ENCODE data around the gene NTN1. TPM values are rescaled to one million over a fixed set of nuclear protein-coding genes. Genes with fewer than 3 reads are reported as not detected.

The NTN1 gene
- total RNA-seq, 1 experiment from 2014 or later: 4.2 TPM

DNA sequence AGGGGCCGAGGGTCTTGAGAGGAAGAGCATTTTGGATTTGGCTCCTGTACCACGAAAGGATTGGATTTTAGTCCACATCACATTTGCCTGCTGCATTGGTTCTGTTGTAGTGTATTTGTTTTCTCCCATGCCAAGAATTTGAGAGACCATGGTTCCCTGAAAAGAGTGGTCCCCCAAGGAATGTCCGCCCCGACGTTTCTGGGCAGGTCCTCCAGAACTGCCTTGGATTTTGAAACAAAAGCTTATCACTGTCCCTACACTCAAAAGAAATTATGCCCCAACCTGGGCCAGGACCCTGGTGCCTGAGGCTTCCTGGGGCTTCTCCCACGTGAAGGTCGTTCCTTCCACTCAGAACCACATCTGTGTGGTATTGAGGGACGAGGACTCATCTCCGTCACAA is 10.8 kb downstream of the NTN1 start:
- POLR2A ChIA-PET: no interaction called here
- no peak overlapping the region for H3K9ac ChIP-seq (ENCODE audit: low read length)

GRCh38 chr17:9032583-9032982 is 11.3 kb downstream of the NTN1 start:
- TF ChIP-seq, protein P1, sequence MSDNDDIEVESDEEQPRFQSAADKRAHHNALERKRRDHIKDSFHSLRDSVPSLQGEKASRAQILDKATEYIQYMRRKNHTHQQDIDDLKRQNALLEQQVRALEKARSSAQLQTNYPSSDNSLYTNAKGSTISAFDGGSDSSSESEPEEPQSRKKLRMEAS (IDR thresholded peaks at IDR 0.05): no peak
- no peak for TF ChIP-seq CBX3 (IDR thresholded peaks at IDR 0.05; ENCODE audit: low read depth)
- no peak overlapping the region for H3K9ac ChIP-seq (ENCODE audit: low read length)
- no peaks in the 10 kb centered on the region for H3K79me2 ChIP-seq (ENCODE audit: insufficient read depth, low read length)
- H3K9me2 ChIP-seq (ENCODE audit: insufficient read depth): no peaks in the 10 kb centered on the region
- no peaks in the 10 kb centered on the region for H3K27me3 ChIP-seq (ENCODE audit: insufficient read depth, low read length)
- H3K4me1 ChIP-seq (ENCODE audit: control insufficient read depth in 1 of 2, insufficient read depth in 2 of 2, low read length in 2 of 2): peaks cover 7 to 19% of the 10 kb centered on the region in 2 experiments; a peak in 3 of 4 replicates
- DNase-seq (ENCODE audit: low read depth, low spot score): no peak
- H3K9me3 ChIP-seq (ENCODE audit: control insufficient read depth in 1 of 2, insufficient read depth in 1 of 2, low read depth in 1 of 2, low read length in 2 of 2): no peaks in the 10 kb centered on the region
- CTCF ChIA-PET: no interaction called here
- no peak overlapping the region for H3K27ac ChIP-seq (ENCODE audit: low read depth, low read length)
- RAD21 ChIA-PET (ENCODE audit: low non-redundant PET in 1 of 2, low total read pairs in 2 of 2, uncharacterized antibody in 2 of 2, unreplicated experiment in 2 of 2): no interaction called here
- no peak overlapping the region for H3K4me2 ChIP-seq (ENCODE audit: low read length)
- no peak overlapping the region for H3K4me3 ChIP-seq (replicated peaks in 1 of 2; ENCODE audit: low read depth in 1 of 2, low read length in 2 of 2)
- intact Hi-C loops (cut with micrococcal nuclease): no loop called here
- H3K36me3 ChIP-seq (ENCODE audit: control insufficient read depth in 1 of 2, insufficient read depth in 2 of 2, low read length in 2 of 2): no peaks in the 10 kb centered on the region
- POLR2A ChIA-PET: no interaction called here
- no peak overlapping the region for H2AFZ ChIP-seq (ENCODE audit: low read depth, low read length, poor library complexity, severe bottlenecking)
- no peak for ATAC-seq
- BruUV-seq (replicated peaks): no TSS peak
- H4K20me1 ChIP-seq (ENCODE audit: insufficient read depth): no peaks in the 10 kb centered on the region

More for the DNA sequence above, 10.8 kb downstream of the NTN1 start:
- no peak for ATAC-seq
- RAD21 ChIA-PET (ENCODE audit: low non-redundant PET in 1 of 2, low total read pairs in 2 of 2, uncharacterized antibody in 2 of 2, unreplicated experiment in 2 of 2): no interaction called here
- no TSS peak for BruUV-seq (replicated peaks)
- Histone ChIP-seq H4K20me1 (ENCODE audit: insufficient read depth) (no peaks in the 10 kb centered on the region), H3K27me3 (ENCODE audit: insufficient read depth, low read length) (no peaks in the 10 kb centered on the region), H3K4me1 (ENCODE audit: control insufficient read depth in 1 of 2, insufficient read depth in 2 of 2, low read length in 2 of 2) (peaks cover 7 to 19% of the 10 kb centered on the region in 2 experiments; a peak in 3 of 4 replicates), H2AFZ (ENCODE audit: low read depth, low read length, poor library complexity, severe bottlenecking) (no peak overlapping the region), H3K79me2 (ENCODE audit: insufficient read depth, low read length) (no peaks in the 10 kb centered on the region), H3K9me3 (ENCODE audit: control insufficient read depth in 1 of 2, insufficient read depth in 1 of 2, low read depth in 1 of 2, low read length in 2 of 2) (no peaks in the 10 kb centered on the region), H3K9me2 (ENCODE audit: insufficient read depth) (no peaks in the 10 kb centered on the region), H3K4me2 (ENCODE audit: low read length) (no peak overlapping the region), H3K4me3 (replicated peaks in 1 of 2; ENCODE audit: low read depth in 1 of 2, low read length in 2 of 2) (no peak overlapping the region), H3K27ac (ENCODE audit: low read depth, low read length) (no peak overlapping the region), H3K36me3 (ENCODE audit: control insufficient read depth in 1 of 2, insufficient read depth in 2 of 2, low read length in 2 of 2) (no peaks in the 10 kb centered on the region)
- intact Hi-C loops (cut with micrococcal nuclease): no loop called here
- CTCF ChIA-PET: no interaction called here
- DNase-seq (ENCODE audit: low read depth, low spot score): no peak
- no peak for TF ChIP-seq EZH2phosphoT487 (IDR thresholded peaks at IDR 0.05; ENCODE audit: borderline replicate concordance)
- TF ChIP-seq POLR2AphosphoS5 (IDR thresholded peaks at IDR 0.05; ENCODE audit: low read depth, low read length): no peak
- TF ChIP-seq, protein P2, sequence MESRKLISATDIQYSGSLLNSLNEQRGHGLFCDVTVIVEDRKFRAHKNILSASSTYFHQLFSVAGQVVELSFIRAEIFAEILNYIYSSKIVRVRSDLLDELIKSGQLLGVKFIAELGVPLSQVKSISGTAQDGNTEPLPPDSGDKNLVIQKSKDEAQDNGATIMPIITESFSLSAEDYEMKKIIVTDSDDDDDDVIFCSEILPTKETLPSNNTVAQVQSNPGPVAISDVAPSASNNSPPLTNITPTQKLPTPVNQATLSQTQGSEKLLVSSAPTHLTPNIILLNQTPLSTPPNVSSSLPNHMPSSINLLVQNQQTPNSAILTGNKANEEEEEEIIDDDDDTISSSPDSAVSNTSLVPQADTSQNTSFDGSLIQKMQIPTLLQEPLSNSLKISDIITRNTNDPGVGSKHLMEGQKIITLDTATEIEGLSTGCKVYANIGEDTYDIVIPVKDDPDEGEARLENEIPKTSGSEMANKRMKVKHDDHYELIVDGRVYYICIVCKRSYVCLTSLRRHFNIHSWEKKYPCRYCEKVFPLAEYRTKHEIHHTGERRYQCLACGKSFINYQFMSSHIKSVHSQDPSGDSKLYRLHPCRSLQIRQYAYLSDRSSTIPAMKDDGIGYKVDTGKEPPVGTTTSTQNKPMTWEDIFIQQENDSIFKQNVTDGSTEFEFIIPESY (IDR thresholded peaks at IDR 0.05; ENCODE audit: extremely low read depth, insufficient replicate concordance, low read length): no peak
- TF ChIP-seq CEBPB (IDR thresholded peaks at IDR 0.05; ENCODE audit: low read depth): no peak

Data from HCT116 (cell line).